Vagina (tissue), 2 donors: ENCODE results near the gene STOM.

Source experiments
- POLR2A ChIP-seq, 2 donors: fragments of 450-650 bp; IDR thresholded peaks; one replicate each; pipeline ENCODE4 v1.6.1; 2017; ENCODE audit warnings: antibody characterized with exemption in 2 of 2, mild to moderate bottlenecking in 2 of 2, moderate library complexity in 2 of 2
- POLR2AphosphoS5 ChIP-seq, 2 donors: sonication (generic); formaldehyde crosslinking; IDR thresholded peaks; one replicate each; pipeline ENCODE4 v1.9.0; 2017; ENCODE audit warnings: antibody characterized with exemption in 2 of 2, mild to moderate bottlenecking in 2 of 2, low read depth in 1 of 2; ENCODE audit not compliant: insufficient read depth in 1 of 2
- TF ChIP-seq, protein P1 (sequence below), 3 experiments: fragments of 450-650 bp in 2 of 3; fragments of 200-600 bp in 1 of 3; sonication (generic) in 1 of 3; IDR thresholded peaks; one replicate each; pipeline ENCODE4 v1.5.1; 2017 to 2019; ENCODE audit warnings: antibody characterized with exemption in 3 of 3, mild to moderate bottlenecking in 2 of 3, moderate library complexity in 2 of 3

DNA sequence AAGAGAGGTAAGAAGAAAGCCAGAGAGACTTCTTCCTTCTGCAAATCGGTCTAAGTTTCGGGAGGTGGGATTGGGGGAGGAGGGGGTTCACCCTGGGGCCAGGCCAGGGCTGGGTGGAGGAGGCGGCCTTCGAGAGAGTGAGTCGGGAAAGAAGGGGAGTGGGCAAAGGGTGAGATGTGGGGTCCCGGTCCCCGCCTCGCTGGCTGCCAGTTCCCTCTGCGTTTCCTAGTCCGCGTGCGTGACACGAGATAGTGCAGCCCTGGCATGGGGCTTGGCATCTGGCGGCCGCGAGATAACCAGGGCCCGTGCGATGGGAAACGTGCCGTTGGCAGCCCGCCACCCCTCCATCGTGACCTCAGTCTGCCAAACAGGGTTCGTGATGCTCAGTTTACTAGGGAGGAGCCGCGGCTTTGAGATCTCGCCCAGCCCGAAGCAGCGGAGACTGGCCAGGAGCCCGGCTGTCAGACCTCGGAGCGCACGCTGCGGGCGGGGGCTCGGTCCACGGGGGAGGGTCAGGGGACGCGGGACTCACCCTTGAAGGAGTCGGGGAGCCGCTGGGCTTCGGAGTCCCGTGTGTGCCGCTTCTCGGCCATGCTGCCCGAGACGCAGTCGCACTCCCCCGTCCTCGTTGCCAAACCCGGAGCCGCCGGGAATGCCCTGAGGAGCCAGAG lies at the start of gene STOM:
- TF ChIP-seq POLR2A (IDR thresholded peaks at IDR 0.05) = peak; percentile 64 to 98
- peak in 1 of 2 donors; percentile 100 for TF ChIP-seq POLR2AphosphoS5 (IDR thresholded peaks at IDR 0.05; ENCODE audit: insufficient read depth in 1 of 2, low read depth in 1 of 2)
- TF ChIP-seq, protein P1, sequence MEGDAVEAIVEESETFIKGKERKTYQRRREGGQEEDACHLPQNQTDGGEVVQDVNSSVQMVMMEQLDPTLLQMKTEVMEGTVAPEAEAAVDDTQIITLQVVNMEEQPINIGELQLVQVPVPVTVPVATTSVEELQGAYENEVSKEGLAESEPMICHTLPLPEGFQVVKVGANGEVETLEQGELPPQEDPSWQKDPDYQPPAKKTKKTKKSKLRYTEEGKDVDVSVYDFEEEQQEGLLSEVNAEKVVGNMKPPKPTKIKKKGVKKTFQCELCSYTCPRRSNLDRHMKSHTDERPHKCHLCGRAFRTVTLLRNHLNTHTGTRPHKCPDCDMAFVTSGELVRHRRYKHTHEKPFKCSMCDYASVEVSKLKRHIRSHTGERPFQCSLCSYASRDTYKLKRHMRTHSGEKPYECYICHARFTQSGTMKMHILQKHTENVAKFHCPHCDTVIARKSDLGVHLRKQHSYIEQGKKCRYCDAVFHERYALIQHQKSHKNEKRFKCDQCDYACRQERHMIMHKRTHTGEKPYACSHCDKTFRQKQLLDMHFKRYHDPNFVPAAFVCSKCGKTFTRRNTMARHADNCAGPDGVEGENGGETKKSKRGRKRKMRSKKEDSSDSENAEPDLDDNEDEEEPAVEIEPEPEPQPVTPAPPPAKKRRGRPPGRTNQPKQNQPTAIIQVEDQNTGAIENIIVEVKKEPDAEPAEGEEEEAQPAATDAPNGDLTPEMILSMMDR (IDR thresholded peaks at IDR 0.05) = no peak
